Suprapubic skin (tissue), 4 donors: ENCODE data around the gene MRPL14. TPM values are rescaled to one million over a fixed set of nuclear protein-coding genes. Genes with fewer than 3 reads are reported as not detected.
A peak's percentile ranks its signal among the peaks of the same experiment; 100 is the strongest.

ENCODE experiments used
- DNase-seq, 2 donors: peaks; one replicate each; pipeline ENCODE4 v3.0.0-alpha.2; 2019; ENCODE audit warnings: low spot score in 2 of 2
- H3K27ac ChIP-seq: fragments of 200-600 bp; sonication (generic); one replicate; pipeline ENCODE4 v1.5.1; 2019
- H3K27me3 ChIP-seq: fragments of 200-600 bp; sonication (generic); one replicate; pipeline ENCODE4 v1.5.1; 2019
- H3K36me3 ChIP-seq: fragments of 200-600 bp; sonication (generic); one replicate; pipeline ENCODE4 v1.5.1; 2019
- H3K4me1 ChIP-seq: fragments of 200-600 bp; sonication (generic); one replicate; pipeline ENCODE4 v1.5.1; 2019
- H3K4me3 ChIP-seq: fragments of 200-600 bp; sonication (generic); one replicate; pipeline ENCODE4 v1.5.1; 2019; ENCODE audit warnings: mild to moderate bottlenecking
- H3K9me3 ChIP-seq: fragments of 200-600 bp; sonication (generic); one replicate; pipeline ENCODE4 v1.5.1; 2019
- EP300 ChIP-seq: sonication (generic); formaldehyde crosslinking; IDR thresholded peaks from one replicate; pipeline ENCODE4 v1.6.1; 2017; ENCODE audit warnings: antibody characterized with exemption
- POLR2A ChIP-seq, 2 donors: fragments of 450-650 bp; IDR thresholded peaks; one replicate each; pipeline ENCODE4 v1.6.1; 2017; ENCODE audit warnings: antibody characterized with exemption in 2 of 2, mild to moderate bottlenecking in 2 of 2, moderate library complexity in 2 of 2
- POLR2AphosphoS5 ChIP-seq, 3 donors: sonication (generic); formaldehyde crosslinking; IDR thresholded peaks; one replicate each; pipeline ENCODE4 v1.6.1; 2017; ENCODE audit warnings: antibody characterized with exemption in 3 of 3
- WGBS: methylation state at CpG from one replicate; pipeline ENCODE4 v1.1.5; 2018; 5-methylcytosine and 5-hydroxymethylcytosine counted together
- total RNA-seq, 4 donors: library from RNA; depleted of rRNA; stranded (reverse); fragments of >200 nt; gene quantifications; one replicate each; pipeline ENCODE4 v1.1.0, GENCODE V29; 2016
- TF ChIP-seq, protein P1 (sequence below), 2 donors: fragments of 200-600 bp in 1 of 2; fragments of 450-650 bp in 1 of 2; sonication (generic) in 1 of 2; IDR thresholded peaks; one replicate each; pipeline ENCODE4 v1.5.1; 2016 to 2019; ENCODE audit warnings: antibody characterized with exemption in 2 of 2, mild to moderate bottlenecking in 1 of 2, moderate library complexity in 1 of 2

Gene MRPL14
- total RNA-seq, 4 donors from 2014 or later: 25.1 to 49.8 (median 44.0) TPM

DNA sequence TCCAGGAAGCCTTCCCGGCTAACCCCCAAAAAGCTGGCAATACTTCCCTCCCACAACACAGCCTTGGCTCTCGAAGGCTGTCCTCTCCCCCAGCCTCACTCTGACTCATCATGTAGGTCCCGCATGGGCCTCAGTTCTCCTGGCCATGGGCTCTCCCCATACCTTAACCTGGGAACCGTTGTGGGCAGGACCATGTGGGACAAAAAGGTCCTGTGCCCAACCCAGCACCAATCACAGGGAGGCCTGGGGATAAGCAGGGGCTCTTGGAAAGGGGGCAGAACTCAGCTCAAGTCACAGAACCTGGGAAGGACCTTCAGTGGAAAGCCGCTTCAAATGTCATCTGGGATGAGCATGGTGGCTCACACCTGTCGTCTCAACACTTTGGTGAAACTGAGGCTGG, 45.5 kb downstream of the MRPL14 start:
- DNase-seq: no peak
- peaks cover 13% of the 10 kb centered on the region for H3K4me1 ChIP-seq
- no peaks in the 10 kb centered on the region for H3K27me3 ChIP-seq
- H3K9me3 ChIP-seq: no peaks in the 10 kb centered on the region
- 90% methylated on average over 6 of the region's 6 CpGs for WGBS
- TF ChIP-seq, protein P1, sequence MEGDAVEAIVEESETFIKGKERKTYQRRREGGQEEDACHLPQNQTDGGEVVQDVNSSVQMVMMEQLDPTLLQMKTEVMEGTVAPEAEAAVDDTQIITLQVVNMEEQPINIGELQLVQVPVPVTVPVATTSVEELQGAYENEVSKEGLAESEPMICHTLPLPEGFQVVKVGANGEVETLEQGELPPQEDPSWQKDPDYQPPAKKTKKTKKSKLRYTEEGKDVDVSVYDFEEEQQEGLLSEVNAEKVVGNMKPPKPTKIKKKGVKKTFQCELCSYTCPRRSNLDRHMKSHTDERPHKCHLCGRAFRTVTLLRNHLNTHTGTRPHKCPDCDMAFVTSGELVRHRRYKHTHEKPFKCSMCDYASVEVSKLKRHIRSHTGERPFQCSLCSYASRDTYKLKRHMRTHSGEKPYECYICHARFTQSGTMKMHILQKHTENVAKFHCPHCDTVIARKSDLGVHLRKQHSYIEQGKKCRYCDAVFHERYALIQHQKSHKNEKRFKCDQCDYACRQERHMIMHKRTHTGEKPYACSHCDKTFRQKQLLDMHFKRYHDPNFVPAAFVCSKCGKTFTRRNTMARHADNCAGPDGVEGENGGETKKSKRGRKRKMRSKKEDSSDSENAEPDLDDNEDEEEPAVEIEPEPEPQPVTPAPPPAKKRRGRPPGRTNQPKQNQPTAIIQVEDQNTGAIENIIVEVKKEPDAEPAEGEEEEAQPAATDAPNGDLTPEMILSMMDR (IDR thresholded peaks at IDR 0.05): no peak
- TF ChIP-seq POLR2AphosphoS5 (IDR thresholded peaks at IDR 0.05) (no peak), POLR2A (IDR thresholded peaks at IDR 0.05) (no peak), EP300 (no peak)
- H3K36me3 ChIP-seq: no peaks in the 10 kb centered on the region
- no peak overlapping the region for H3K4me3 ChIP-seq
- no peak overlapping the region for H3K27ac ChIP-seq

DNA sequence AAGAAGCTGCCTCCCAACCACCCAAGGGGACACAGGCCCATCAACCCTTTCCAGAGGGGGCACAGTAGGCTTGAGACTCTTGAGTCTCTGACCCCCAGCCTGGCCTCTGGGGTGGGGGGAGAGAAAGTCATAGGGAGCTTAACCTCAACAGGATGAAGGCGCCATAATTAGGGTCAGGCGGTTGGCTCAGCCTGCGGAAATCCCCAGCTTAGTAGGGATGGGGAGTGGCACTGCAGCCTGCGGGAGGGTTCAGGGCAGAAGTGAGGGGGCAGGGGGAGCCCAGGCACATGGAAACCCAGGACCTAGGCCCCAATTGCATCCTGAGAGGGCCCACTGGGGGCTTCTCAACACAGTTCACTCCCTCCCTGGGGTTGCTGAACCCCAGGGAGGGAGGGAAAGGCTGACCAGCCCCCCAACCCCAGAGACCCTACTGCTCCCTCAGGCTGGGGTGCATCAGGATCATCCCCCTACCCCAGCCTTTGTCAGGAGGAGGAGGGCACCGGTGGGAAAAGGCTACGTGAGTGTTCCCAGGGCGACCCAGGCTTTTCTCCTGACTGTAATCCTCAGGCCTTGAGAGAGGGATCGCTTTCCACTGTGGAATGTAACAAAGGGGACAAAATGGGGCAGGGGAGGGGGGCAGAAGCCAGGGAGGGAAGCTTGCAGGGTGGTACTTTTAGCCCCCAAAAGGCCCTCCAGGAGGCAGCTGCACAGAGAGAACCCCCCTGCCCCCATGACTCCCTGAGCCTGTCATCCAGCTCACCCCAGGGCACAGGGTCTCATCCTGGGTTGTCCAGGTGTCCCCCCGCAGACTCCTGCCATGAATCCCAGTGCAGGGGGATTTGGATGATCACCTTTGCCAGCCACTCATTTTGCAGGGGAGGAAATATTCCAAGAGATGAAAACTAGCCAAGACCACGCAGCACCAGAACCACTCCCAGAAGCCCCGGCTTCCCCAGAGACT, 46.4 kb downstream of the MRPL14 start:
- peak in 1 of 2 donors; percentile 50 for DNase-seq
- no peak overlapping the region for H3K4me3 ChIP-seq
- H3K4me1 ChIP-seq: peaks cover 22% of the 10 kb centered on the region
- H3K27ac ChIP-seq: no peak overlapping the region
- H3K36me3 ChIP-seq: no peaks in the 10 kb centered on the region
- H3K27me3 ChIP-seq: no peaks in the 10 kb centered on the region
- WGBS: 87% methylated on average over 8 of the region's 11 CpGs
- no peaks in the 10 kb centered on the region for H3K9me3 ChIP-seq
- TF ChIP-seq, protein P1 (IDR thresholded peaks at IDR 0.05): no peak
- TF ChIP-seq EP300 (no peak), POLR2AphosphoS5 (IDR thresholded peaks at IDR 0.05) (no peak), POLR2A (IDR thresholded peaks at IDR 0.05) (no peak)

- Histone ChIP-seq H3K27me3 (no peaks in the 10 kb centered on the region), H3K36me3 (no peaks in the 10 kb centered on the region), H3K27ac (no peak overlapping the region), H3K4me1 (peaks cover 34% of the 10 kb centered on the region), H3K9me3 (no peaks in the 10 kb centered on the region), H3K4me3 (no peak overlapping the region)
- 90% methylated on average over 3 of the region's 3 CpGs for WGBS
- peak in 1 of 2 donors; percentile 59 for DNase-seq
- TF ChIP-seq EP300: no peak
Observed at GRCh38 chr6:44079672-44080071, 47.6 kb downstream of the MRPL14 start.

DNA sequence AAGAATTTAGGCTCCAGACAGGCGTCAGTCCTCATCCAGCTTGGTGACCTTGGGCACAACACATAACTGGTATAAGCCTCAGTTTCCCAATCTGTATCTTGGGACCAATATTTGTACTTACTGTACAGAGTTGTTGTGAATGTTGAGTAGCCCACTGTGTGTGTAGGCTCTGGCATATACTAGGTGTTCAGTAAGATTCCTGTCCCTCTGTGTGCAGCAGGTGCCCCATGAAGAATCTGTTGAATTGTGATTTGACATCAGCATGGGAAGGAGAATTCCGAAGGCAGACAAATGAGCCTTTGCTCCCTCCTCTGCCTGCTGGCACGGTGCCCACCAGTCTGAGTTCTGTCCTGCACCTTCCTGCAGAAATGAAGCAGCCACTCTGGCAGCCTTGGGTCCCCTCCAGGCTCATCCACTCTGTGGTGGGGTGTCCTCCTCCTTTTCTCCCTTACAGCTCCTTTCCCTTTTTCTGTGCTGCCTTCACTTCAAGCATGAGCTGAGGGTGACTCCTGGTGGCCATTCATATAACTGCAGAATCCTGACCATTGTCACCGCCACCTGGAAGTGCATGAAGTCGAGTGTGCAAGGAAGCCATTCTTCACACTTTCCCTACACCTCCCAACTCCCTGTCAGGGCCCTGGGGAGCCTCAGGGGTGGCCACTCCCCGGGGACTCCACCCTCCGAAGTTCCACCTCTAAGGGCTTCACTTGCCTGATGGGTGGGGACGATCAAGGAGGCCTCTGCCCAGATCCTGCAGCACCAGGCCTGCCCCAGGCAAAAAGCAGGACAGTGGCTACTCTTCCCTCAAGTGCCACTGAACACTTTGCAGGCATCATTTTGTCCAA, 48.2 kb downstream of the MRPL14 start:
- peak in 1 of 2 donors; percentile 83 for DNase-seq
- Histone ChIP-seq H3K36me3 (no peaks in the 10 kb centered on the region), H3K4me3 (no peak overlapping the region), H3K9me3 (no peaks in the 10 kb centered on the region), H3K27me3 (no peaks in the 10 kb centered on the region), H3K4me1 (peaks cover 40% of the 10 kb centered on the region), H3K27ac (no peak overlapping the region)
- 12% methylated on average over 7 of the region's 8 CpGs for WGBS
- TF ChIP-seq, protein P1 (IDR thresholded peaks at IDR 0.05): peak; percentile 85 to 97
- TF ChIP-seq POLR2AphosphoS5 (IDR thresholded peaks at IDR 0.05): no peak

DNA sequence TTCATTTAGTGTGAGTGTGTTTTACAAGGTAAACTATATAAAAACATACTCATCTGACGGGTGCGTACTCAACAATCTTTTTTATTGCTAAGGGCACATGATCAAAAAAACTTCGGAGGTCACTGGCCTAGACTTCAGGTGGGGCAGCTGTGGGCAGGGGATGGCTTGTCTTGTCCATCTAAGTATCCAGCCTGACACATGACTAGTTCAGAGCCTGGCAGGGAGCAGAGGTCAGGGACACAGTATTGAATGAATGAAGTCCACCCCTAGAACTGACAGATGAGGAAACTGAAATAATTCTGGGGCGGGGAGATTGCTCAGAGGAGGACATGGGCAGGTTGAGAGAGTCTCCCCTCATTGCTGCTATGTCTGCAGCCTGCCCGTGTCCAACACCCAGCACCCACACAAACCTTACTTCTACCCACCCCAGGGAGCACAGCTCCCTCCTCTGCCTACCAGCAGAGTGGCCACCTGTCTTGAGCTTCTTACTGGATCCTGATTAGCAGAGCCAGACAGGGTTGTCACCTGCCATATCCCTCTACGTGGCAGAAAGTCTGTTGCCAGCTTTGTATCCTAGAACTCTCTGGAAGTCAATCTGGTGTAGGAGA, 48.9 kb downstream of the MRPL14 start:
- H3K4me3 ChIP-seq: no peak overlapping the region
- TF ChIP-seq, protein P1 (IDR thresholded peaks at IDR 0.05): no peak
- TF ChIP-seq POLR2AphosphoS5 (IDR thresholded peaks at IDR 0.05): no peak
- no peak for TF ChIP-seq EP300
- TF ChIP-seq POLR2A (IDR thresholded peaks at IDR 0.05): no peak
- DNase-seq: no peak
- no peaks in the 10 kb centered on the region for H3K36me3 ChIP-seq
- peaks cover 48% of the 10 kb centered on the region for H3K4me1 ChIP-seq
- no peaks in the 10 kb centered on the region for H3K9me3 ChIP-seq
- no peaks in the 10 kb centered on the region for H3K27me3 ChIP-seq
- H3K27ac ChIP-seq: no peak overlapping the region
- WGBS: 91% methylated on average over 6 of the region's 6 CpGs
